ENCODE data around the gene KDM2B. TPM values are rescaled to one million over a fixed set of nuclear protein-coding genes. Genes with fewer than 3 reads are reported as not detected.

The KDM2B gene
- total and polyA plus RNA-seq, 2 donors (not counting 3 experiments of a cell fraction or from before 2014, with no cell fraction given), result 26.8 to 37.3 TPM

- no peak for FAIRE-seq
- Histone ChIP-seq H3K4me3 (replicated peaks in 1 of 3; ENCODE audit: insufficient read depth in 1 of 3, low read depth in 1 of 3, low read length in 3 of 3) (no peak overlapping the region), H3K9me3 (replicated peaks; ENCODE audit: control insufficient read depth, insufficient read depth, low read length) (no peaks in the 10 kb centered on the region), H3K36me3 (ENCODE audit: control insufficient read depth in 2 of 2, extremely low read depth in 1 of 2, insufficient read depth in 2 of 2, low read length in 2 of 2) (no peaks in the 10 kb centered on the region), H3K4me2 (ENCODE audit: insufficient read depth, low read length) (no peak overlapping the region), H3K27me3 (ENCODE audit: control insufficient read depth in 2 of 2, insufficient read depth in 2 of 2, low read length in 2 of 2) (no peaks in the 10 kb centered on the region), H4K20me1 (replicated peaks; ENCODE audit: control insufficient read depth, extremely low read depth, insufficient read depth, low read length) (no peaks in the 10 kb centered on the region), H3K4me1 (ENCODE audit: control insufficient read depth, extremely low read depth, insufficient read depth, low read length) (no peaks in the 10 kb centered on the region), H3K9me1 (replicated peaks; ENCODE audit: control insufficient read depth, extremely low read depth, insufficient read depth, low read length) (no peaks in the 10 kb centered on the region), H3K79me2 (ENCODE audit: control insufficient read depth, insufficient read depth, low read length) (no peaks in the 10 kb centered on the region), H2AFZ (ENCODE audit: low read depth, low read length) (no peak overlapping the region), H3K27ac (ENCODE audit: insufficient read depth, low read depth, low read length) (no peak overlapping the region), H3K9ac (replicated peaks; ENCODE audit: extremely low read depth, insufficient read depth, low read length) (no peak overlapping the region)
- DNase-seq (ENCODE audit: low read depth, low spot score), result no peak
- POLR2A ChIA-PET, result no interaction called here
- CTCF ChIA-PET, result no interaction called here
- BruUV-seq (replicated peaks), result no TSS peak
- dilution Hi-C loops (cut with MboI; ENCODE audit: extremely low pct_ligation_motif_present, low sequenced_read_pairs), result no loop called here
- intact Hi-C loops (cut with micrococcal nuclease), result no loop called here
- TF ChIP-seq, protein P1, sequence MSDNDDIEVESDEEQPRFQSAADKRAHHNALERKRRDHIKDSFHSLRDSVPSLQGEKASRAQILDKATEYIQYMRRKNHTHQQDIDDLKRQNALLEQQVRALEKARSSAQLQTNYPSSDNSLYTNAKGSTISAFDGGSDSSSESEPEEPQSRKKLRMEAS (IDR thresholded peaks at IDR 0.05; ENCODE audit: insufficient read depth, insufficient read length), result no peak
- no peak for TF ChIP-seq FOS (IDR thresholded peaks at IDR 0.05; ENCODE audit: borderline replicate concordance, insufficient read depth, low read length)
- no peak for TF ChIP-seq GATA2 (IDR thresholded peaks at IDR 0.05; ENCODE audit: insufficient read depth, insufficient read length, low read depth, low read length)
- TF ChIP-seq POLR2A (IDR thresholded peaks at IDR 0.05; ENCODE audit: low read depth, low read length), result no peak
- no peak for TF ChIP-seq MYC (IDR thresholded peaks at IDR 0.05; ENCODE audit: low read depth, low read length)
Observed at GRCh38 chr12:121608301-121608700, 27.5 kb upstream of the KDM2B start.

GRCh38 chr12:121603581-121603980, 22.8 kb upstream of the KDM2B start:
- CTCF ChIA-PET, result interaction anchor here (1.0 kb wide), 1 partner anchor 20 kb away, joined by 3 read pairs; no protein-coding TSS in a partner anchor
- Histone ChIP-seq H3K4me1 (ENCODE audit: control insufficient read depth, extremely low read depth, insufficient read depth, low read length) (no peaks in the 10 kb centered on the region), H3K79me2 (ENCODE audit: control insufficient read depth, insufficient read depth, low read length) (no peaks in the 10 kb centered on the region), H4K20me1 (replicated peaks; ENCODE audit: control insufficient read depth, extremely low read depth, insufficient read depth, low read length) (no peaks in the 10 kb centered on the region), H3K4me2 (ENCODE audit: insufficient read depth, low read length) (no peak overlapping the region), H2AFZ (ENCODE audit: low read depth, low read length) (no peak overlapping the region), H3K4me3 (replicated peaks in 1 of 3; ENCODE audit: insufficient read depth in 1 of 3, low read depth in 1 of 3, low read length in 3 of 3) (no peak overlapping the region), H3K9me3 (replicated peaks; ENCODE audit: control insufficient read depth, insufficient read depth, low read length) (no peaks in the 10 kb centered on the region), H3K27ac (ENCODE audit: insufficient read depth, low read depth, low read length) (no peak overlapping the region), H3K36me3 (ENCODE audit: control insufficient read depth in 2 of 2, extremely low read depth in 1 of 2, insufficient read depth in 2 of 2, low read length in 2 of 2) (no peaks in the 10 kb centered on the region), H3K9ac (replicated peaks; ENCODE audit: extremely low read depth, insufficient read depth, low read length) (no peak overlapping the region), H3K27me3 (ENCODE audit: control insufficient read depth in 2 of 2, insufficient read depth in 2 of 2, low read length in 2 of 2) (no peaks in the 10 kb centered on the region), H3K9me1 (replicated peaks; ENCODE audit: control insufficient read depth, extremely low read depth, insufficient read depth, low read length) (no peaks in the 10 kb centered on the region)
- POLR2A ChIA-PET, result no interaction called here
- dilution Hi-C loops (cut with MboI; ENCODE audit: extremely low pct_ligation_motif_present, low sequenced_read_pairs) (no loop called here), intact Hi-C loops (cut with micrococcal nuclease) (no loop called here)
- no TSS peak for BruUV-seq (replicated peaks)
- TF ChIP-seq MYC (IDR thresholded peaks at IDR 0.05; ENCODE audit: low read depth, low read length) (no peak), GATA2 (IDR thresholded peaks at IDR 0.05; ENCODE audit: insufficient read depth, insufficient read length, low read depth, low read length) (no peak), CTCF (IDR thresholded peaks at IDR 0.05; ENCODE audit: extremely low read depth in 1 of 2, insufficient read depth in 1 of 2, low read depth in 1 of 2, low read length in 2 of 2) (no peak), FOS (IDR thresholded peaks at IDR 0.05; ENCODE audit: borderline replicate concordance, insufficient read depth, low read length) (no peak), EZH2 (IDR thresholded peaks at IDR 0.05; ENCODE audit: borderline replicate concordance, low read depth, low read length, severe bottlenecking) (no peak), JUN (IDR thresholded peaks at IDR 0.05; ENCODE audit: borderline replicate concordance, insufficient read depth, insufficient read length, low read depth) (no peak), POLR2AphosphoS5 (IDR thresholded peaks at IDR 0.05; ENCODE audit: insufficient read depth, low read depth, low read length) (no peak), POLR2A (IDR thresholded peaks at IDR 0.05; ENCODE audit: low read depth, low read length) (no peak)
- TF ChIP-seq, protein P1 (IDR thresholded peaks at IDR 0.05; ENCODE audit: insufficient read depth, insufficient read length), result no peak
- FAIRE-seq (no peak), DNase-seq (ENCODE audit: low read depth, low spot score) (no peak)
